WTC11 (cell line): ENCODE measurements around the gene TRAPPC10.

Source experiments
- GABPB1 ChIP-seq: sonication (generic); formaldehyde crosslinking; IDR thresholded peaks from 2 replicates; pipeline ENCODE4 v1.8.1; 2023; ENCODE audit warnings: mild to moderate bottlenecking, missing genetic modification reagents
- TF ChIP-seq, protein P1 (sequence below): fragments of 200-600 bp; IDR thresholded peaks from 2 replicates; pipeline ENCODE4 v1.8.0; 2022; ENCODE audit warnings: antibody characterized with exemption
- TF ChIP-seq, protein P2 (sequence below): sonication (generic); formaldehyde crosslinking; IDR thresholded peaks from 2 replicates; pipeline ENCODE4 v1.8.1; 2023; ENCODE audit warnings: mild to moderate bottlenecking, missing genetic modification reagents, moderate library complexity

DNA sequence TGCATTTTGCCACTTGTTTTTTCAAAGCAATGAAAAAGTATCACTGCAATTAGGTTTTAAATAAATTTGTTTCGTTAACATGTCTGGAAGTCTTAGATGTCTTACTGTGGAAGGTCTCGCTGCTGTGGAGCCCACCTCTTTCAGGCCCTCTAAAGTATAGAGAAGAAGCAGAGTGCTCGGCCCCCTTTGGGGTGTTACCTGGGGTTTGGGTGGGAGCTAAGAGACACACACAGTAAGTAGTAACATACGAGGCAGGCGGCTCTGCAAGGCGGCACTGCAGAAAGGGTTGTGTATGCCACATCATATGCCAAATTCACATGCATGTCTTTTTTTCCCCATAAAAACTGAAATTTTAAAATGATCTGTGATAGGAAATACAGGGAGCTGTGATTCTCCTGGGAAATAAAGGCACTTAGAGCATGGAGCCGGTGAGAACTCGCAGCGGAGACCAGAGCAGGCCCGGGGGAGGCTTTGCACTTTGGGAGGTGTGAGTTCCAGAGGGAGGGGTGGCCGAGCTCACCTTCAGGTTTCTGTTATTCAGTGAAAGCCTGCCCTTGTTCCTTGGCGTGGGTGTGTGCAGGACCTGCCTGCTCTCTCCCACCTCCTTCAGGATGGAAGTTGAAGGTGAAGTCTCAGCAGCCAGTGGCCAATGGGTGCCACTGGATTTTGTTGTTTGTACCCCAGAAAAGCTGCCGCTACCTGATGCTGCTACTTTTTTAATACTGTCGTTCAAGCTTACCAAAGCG, 59.4 kb downstream of the TRAPPC10 start:
- TF ChIP-seq, protein P1, sequence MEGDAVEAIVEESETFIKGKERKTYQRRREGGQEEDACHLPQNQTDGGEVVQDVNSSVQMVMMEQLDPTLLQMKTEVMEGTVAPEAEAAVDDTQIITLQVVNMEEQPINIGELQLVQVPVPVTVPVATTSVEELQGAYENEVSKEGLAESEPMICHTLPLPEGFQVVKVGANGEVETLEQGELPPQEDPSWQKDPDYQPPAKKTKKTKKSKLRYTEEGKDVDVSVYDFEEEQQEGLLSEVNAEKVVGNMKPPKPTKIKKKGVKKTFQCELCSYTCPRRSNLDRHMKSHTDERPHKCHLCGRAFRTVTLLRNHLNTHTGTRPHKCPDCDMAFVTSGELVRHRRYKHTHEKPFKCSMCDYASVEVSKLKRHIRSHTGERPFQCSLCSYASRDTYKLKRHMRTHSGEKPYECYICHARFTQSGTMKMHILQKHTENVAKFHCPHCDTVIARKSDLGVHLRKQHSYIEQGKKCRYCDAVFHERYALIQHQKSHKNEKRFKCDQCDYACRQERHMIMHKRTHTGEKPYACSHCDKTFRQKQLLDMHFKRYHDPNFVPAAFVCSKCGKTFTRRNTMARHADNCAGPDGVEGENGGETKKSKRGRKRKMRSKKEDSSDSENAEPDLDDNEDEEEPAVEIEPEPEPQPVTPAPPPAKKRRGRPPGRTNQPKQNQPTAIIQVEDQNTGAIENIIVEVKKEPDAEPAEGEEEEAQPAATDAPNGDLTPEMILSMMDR = no peak
- no peak for TF ChIP-seq GABPB1 (CRISPR knock-in tag)
- TF ChIP-seq, protein P2, sequence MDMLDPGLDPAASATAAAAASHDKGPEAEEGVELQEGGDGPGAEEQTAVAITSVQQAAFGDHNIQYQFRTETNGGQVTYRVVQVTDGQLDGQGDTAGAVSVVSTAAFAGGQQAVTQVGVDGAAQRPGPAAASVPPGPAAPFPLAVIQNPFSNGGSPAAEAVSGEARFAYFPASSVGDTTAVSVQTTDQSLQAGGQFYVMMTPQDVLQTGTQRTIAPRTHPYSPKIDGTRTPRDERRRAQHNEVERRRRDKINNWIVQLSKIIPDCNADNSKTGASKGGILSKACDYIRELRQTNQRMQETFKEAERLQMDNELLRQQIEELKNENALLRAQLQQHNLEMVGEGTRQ (CRISPR knock-in tag) = no peak
